HEK293 (cell line): Measurements from ENCODE around the gene SPTLC2.

ENCODE experiments used
- CTCF ChIP-seq: fragments of 450-650 bp; formaldehyde crosslinking; IDR thresholded peaks from 2 replicates; pipeline ENCODE4 v1.5.1; 2016; ENCODE audit warnings: missing biosample characterization, missing genetic modification characterization
- KLF8 ChIP-seq: fragments of 450-650 bp; formaldehyde crosslinking; IDR thresholded peaks from 2 replicates; pipeline ENCODE4 v1.5.1; 2016; ENCODE audit warnings: missing biosample characterization, missing genetic modification characterization
- SP7 ChIP-seq: fragments of 450-650 bp; formaldehyde crosslinking; IDR thresholded peaks from 2 replicates; pipeline ENCODE4 v1.5.1; 2016; ENCODE audit warnings: missing biosample characterization, missing genetic modification characterization
- YY1 ChIP-seq: fragments of 450-650 bp; formaldehyde crosslinking; IDR thresholded peaks from 2 replicates; pipeline ENCODE4 v1.5.1; 2018; ENCODE audit warnings: missing biosample characterization, missing genetic modification characterization
- ZNF169 ChIP-seq: fragments of 450-650 bp; formaldehyde crosslinking; IDR thresholded peaks from 2 replicates; pipeline ENCODE4 v1.5.1; 2016; ENCODE audit warnings: missing biosample characterization, missing genetic modification characterization
- ZNF24 ChIP-seq: fragments of 450-650 bp; formaldehyde crosslinking; IDR thresholded peaks from 2 replicates; pipeline ENCODE4 v1.5.1; 2016; ENCODE audit warnings: missing biosample characterization, missing genetic modification characterization
- ZNF266 ChIP-seq: fragments of 450-650 bp; formaldehyde crosslinking; IDR thresholded peaks from 2 replicates; pipeline ENCODE4 v1.5.1; 2016; ENCODE audit warnings: missing biosample characterization, missing genetic modification characterization, low read depth
- TF ChIP-seq, protein P1 (sequence below): fragments of 450-650 bp; formaldehyde crosslinking; conservative IDR thresholded peaks from 2 replicates; pipeline ENCODE4 v1.5.1; 2016; ENCODE audit warnings: low read depth, missing biosample characterization, missing genetic modification characterization
- TF ChIP-seq, protein P2 (sequence below): fragments of 450-650 bp; formaldehyde crosslinking; IDR thresholded peaks from 2 replicates; pipeline ENCODE4 v1.5.1; 2017; ENCODE audit warnings: missing biosample characterization, missing genetic modification characterization

DNA sequence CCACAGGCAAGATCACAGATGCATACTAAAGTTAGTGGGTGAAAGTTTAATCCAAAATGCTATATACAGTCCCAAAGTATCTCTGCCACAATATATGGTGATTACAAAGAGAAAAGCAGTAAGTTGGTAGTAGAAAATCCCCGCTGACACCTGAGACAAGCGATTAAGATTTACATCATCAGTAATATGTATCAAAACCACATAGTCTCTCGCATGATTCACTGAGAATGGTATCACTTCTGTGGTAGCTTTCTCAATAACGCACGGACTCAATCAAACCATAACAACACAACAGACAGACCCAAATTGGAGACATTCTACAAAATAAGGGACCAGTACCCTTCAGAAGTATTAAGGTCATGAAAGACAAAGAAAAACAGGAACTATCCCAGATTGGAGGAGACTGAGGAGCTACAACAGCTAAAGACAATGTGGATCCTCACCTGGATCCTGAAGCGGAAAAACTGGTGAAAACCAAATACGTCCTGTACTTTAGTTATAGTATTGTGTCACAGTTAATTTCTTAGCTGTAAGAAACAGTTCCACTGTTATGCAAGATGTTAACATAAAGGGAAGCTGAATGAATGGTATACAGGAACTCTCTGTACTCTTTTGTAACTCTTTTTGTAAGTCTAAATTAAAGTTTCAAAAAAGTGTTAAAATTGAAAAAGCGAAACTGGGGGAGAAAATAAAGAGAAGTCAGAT lies 51.0 kb downstream of the SPTLC2 start:
- TF ChIP-seq ZNF169 (no peak), YY1 (tag by site-specific recombination) (no peak), SP7 (tag by site-specific recombination) (no peak), CTCF (no peak), KLF8 (tag by site-specific recombination) (no peak), ZNF24 (tag by site-specific recombination) (no peak), ZNF266 (tag by site-specific recombination) (no peak)
- TF ChIP-seq, protein P1, sequence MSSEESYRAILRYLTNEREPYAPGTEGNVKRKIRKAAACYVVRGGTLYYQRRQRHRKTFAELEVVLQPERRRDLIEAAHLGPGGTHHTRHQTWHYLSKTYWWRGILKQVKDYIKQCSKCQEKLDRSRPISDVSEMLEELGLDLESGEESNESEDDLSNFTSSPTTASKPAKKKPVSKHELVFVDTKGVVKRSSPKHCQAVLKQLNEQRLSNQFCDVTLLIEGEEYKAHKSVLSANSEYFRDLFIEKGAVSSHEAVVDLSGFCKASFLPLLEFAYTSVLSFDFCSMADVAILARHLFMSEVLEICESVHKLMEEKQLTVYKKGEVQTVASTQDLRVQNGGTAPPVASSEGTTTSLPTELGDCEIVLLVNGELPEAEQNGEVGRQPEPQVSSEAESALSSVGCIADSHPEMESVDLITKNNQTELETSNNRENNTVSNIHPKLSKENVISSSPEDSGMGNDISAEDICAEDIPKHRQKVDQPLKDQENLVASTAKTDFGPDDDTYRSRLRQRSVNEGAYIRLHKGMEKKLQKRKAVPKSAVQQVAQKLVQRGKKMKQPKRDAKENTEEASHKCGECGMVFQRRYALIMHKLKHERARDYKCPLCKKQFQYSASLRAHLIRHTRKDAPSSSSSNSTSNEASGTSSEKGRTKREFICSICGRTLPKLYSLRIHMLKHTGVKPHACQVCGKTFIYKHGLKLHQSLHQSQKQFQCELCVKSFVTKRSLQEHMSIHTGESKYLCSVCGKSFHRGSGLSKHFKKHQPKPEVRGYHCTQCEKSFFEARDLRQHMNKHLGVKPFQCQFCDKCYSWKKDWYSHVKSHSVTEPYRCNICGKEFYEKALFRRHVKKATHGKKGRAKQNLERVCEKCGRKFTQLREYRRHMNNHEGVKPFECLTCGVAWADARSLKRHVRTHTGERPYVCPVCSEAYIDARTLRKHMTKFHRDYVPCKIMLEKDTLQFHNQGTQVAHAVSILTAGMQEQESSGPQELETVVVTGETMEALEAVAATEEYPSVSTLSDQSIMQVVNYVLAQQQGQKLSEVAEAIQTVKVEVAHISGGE: no peak
- TF ChIP-seq, protein P2, sequence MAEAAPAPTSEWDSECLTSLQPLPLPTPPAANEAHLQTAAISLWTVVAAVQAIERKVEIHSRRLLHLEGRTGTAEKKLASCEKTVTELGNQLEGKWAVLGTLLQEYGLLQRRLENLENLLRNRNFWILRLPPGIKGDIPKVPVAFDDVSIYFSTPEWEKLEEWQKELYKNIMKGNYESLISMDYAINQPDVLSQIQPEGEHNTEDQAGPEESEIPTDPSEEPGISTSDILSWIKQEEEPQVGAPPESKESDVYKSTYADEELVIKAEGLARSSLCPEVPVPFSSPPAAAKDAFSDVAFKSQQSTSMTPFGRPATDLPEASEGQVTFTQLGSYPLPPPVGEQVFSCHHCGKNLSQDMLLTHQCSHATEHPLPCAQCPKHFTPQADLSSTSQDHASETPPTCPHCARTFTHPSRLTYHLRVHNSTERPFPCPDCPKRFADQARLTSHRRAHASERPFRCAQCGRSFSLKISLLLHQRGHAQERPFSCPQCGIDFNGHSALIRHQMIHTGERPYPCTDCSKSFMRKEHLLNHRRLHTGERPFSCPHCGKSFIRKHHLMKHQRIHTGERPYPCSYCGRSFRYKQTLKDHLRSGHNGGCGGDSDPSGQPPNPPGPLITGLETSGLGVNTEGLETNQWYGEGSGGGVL (tag by site-specific recombination): no peak
